Activated T-cell treated with anti-CD3 and anti-CD28 coated beads, Interleukin-2, amount 50 U/mL, for 72 hours (primary cell): Measurements from ENCODE around the gene DLGAP1. TPM values are rescaled to one million over a fixed set of nuclear protein-coding genes. Genes with fewer than 3 reads are reported as not detected.

Experiments
- ATAC-seq, 2 donors: fragments of 150-1000 bp; cut with Tn5 transposase; replicated peaks in 1 of 2; 2 replicates each; pipeline ENCODE4 v1.10.0; 2021; ENCODE audit warnings: moderate library complexity in 2 of 2, mild to moderate bottlenecking in 1 of 2
- DNase-seq, 2 donors: peaks; one replicate each; pipeline ENCODE4 v3.0.0; 2021 to 2022; ENCODE audit warnings: mixed read lengths in 1 of 2
- H3K27ac Mint-ChIP-seq: one replicate; pipeline ENCODE4 v1.8.0; 2022; ENCODE audit warnings: mild to moderate bottlenecking, moderate library complexity, mixed read lengths
- H3K27me3 Mint-ChIP-seq: one replicate; pipeline ENCODE4 v1.8.0; 2022; ENCODE audit warnings: low read depth, mixed read lengths
- H3K36me3 Mint-ChIP-seq, 2 donors: one replicate each; pipeline ENCODE4 v1.8.0; 2022; ENCODE audit warnings: mixed read lengths in 2 of 2, mild to moderate bottlenecking in 1 of 2; ENCODE audit not compliant: insufficient read depth in 2 of 2
- H3K4me1 Mint-ChIP-seq: one replicate; pipeline ENCODE4 v1.8.0; 2022; ENCODE audit warnings: low read depth, mixed read lengths
- H3K4me3 Mint-ChIP-seq, 2 donors: one replicate each; pipeline ENCODE4 v1.8.0; 2022; ENCODE audit warnings: mild to moderate bottlenecking in 2 of 2, mixed read lengths in 2 of 2, moderate library complexity in 2 of 2
- H3K9me3 Mint-ChIP-seq, 2 donors: one replicate each; pipeline ENCODE4 v1.8.0; 2022; ENCODE audit warnings: mixed read lengths in 2 of 2
- total RNA-seq, 2 donors: library from RNA; stranded (reverse); gene quantifications; one replicate each; pipeline ENCODE4 v1.2.3, GENCODE V29; 2022

DLGAP1 gene
- total RNA-seq, 2 donors from 2014 or later: 0.17 to 0.51 TPM

- no peak for ATAC-seq
- DNase-seq: no peak
- no peak overlapping the region for H3K27ac Mint-ChIP-seq
- no peaks in the 10 kb centered on the region for H3K4me1 Mint-ChIP-seq
- H3K36me3 Mint-ChIP-seq: peaks cover 4 to 5% of the 10 kb centered on the region in 2 donors
- no peak overlapping the region for H3K4me3 Mint-ChIP-seq
- H3K27me3 Mint-ChIP-seq: peaks cover under 1% of the 10 kb centered on the region
- H3K9me3 Mint-ChIP-seq: peaks cover 6 to 7% of the 10 kb centered on the region in 2 donors
Observed at GRCh38 chr18:3683483-3683882, 771.6 kb downstream of the DLGAP1 start.

DNA sequence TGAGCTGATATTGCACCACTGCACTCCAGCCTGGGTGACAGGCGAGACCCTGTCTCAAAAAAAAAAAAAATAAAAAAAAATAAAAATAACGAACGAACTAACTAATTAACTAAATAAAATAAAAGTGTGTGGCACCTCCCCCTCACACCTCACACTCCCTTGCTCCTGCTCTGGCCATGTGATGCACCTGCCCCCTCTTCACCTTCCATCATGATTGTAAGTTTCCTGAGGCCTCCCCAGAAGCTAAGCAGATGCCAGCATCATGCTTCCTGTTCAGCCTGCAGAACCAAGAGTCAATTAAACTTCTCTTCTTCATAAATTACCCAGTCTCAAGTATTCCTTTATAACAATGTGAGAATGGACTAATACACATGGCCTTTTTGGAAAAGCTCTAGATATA is 773.0 kb downstream of the DLGAP1 start:
- Mint-ChIP-seq H3K27me3 (peaks cover 11% of the 10 kb centered on the region), H3K4me1 (no peaks in the 10 kb centered on the region), H3K4me3 (no peak overlapping the region), H3K9me3 (peaks cover 6 to 7% of the 10 kb centered on the region in 2 donors), H3K36me3 (peaks cover 4 to 5% of the 10 kb centered on the region in 2 donors), H3K27ac (no peak overlapping the region)
- DNase-seq (no peak), ATAC-seq (no peak)

- H3K9me3 Mint-ChIP-seq: peaks cover 6 to 7% of the 10 kb centered on the region in 2 donors
- H3K4me1 Mint-ChIP-seq: no peaks in the 10 kb centered on the region
- no peak for DNase-seq
- H3K4me3 Mint-ChIP-seq: no peak overlapping the region
- peaks cover 4 to 5% of the 10 kb centered on the region in 2 donors for H3K36me3 Mint-ChIP-seq
- no peak for ATAC-seq
- H3K27me3 Mint-ChIP-seq: peaks cover 21% of the 10 kb centered on the region
- no peak overlapping the region for H3K27ac Mint-ChIP-seq
Observed at GRCh38 chr18:3679241-3679640, 775.9 kb downstream of the DLGAP1 start.

GRCh38 chr18:3675994-3676393 is 779.1 kb downstream of the DLGAP1 start:
- Mint-ChIP-seq H3K4me3 (no peak overlapping the region), H3K9me3 (peaks cover 0 to 2% of the 10 kb centered on the region in 2 donors), H3K27me3 (peaks cover 21% of the 10 kb centered on the region), H3K27ac (no peak overlapping the region), H3K4me1 (no peaks in the 10 kb centered on the region), H3K36me3 (no peaks in the 10 kb centered on the region)
- no peak for ATAC-seq
- no peak for DNase-seq

DNA sequence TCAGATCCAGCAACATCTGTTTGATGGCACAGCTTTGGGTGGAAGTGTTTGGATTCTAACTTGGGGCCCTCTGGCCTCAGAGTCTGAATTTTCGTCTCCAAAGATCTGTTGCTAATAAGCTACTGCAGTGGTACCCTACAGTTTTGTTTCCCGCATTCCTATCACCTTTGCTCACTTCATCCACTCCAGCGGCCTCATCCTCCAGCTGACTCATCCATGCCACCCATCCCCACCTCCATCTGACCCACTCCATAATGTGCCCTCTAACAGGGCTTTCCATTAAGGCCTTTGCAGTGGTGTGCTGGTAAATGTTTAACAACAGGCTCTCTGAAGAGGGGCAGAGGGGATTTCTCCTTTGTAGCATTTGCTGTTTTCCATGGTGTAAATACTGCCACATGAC is 779.7 kb downstream of the DLGAP1 start:
- Mint-ChIP-seq H3K27me3 (peaks cover 21% of the 10 kb centered on the region), H3K9me3 (no peaks in the 10 kb centered on the region), H3K27ac (no peak overlapping the region), H3K4me3 (no peak overlapping the region), H3K36me3 (no peaks in the 10 kb centered on the region), H3K4me1 (no peaks in the 10 kb centered on the region)
- ATAC-seq (no peak), DNase-seq (no peak)

DNA sequence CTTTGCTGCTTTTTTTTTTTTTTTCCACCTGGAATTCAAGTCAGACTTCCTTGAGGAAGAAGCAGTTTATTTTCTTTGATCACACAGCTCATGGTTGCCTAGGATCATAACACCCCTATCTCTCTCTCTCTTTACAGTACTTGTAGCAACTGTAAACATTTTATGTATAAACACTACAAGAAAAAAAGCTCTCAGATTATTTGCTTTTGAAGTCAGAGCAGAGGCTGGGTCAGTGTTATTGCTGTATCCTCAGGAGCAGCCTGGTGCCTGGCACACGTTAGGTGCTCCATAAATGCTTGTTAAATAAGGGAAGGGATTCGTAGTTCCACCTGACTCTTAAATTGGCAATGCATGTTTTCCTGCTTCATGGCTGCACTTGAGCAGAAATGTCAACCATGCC is 783.9 kb downstream of the DLGAP1 start:
- DNase-seq (no peak), ATAC-seq (no peak)
- H3K27me3 Mint-ChIP-seq: peaks cover under 1% of the 10 kb centered on the region
- H3K9me3 Mint-ChIP-seq: no peaks in the 10 kb centered on the region
- H3K4me1 Mint-ChIP-seq: peaks cover 1% of the 10 kb centered on the region
- no peak overlapping the region for H3K27ac Mint-ChIP-seq
- no peaks in the 10 kb centered on the region for H3K36me3 Mint-ChIP-seq
- H3K4me3 Mint-ChIP-seq: no peak overlapping the region

DNA sequence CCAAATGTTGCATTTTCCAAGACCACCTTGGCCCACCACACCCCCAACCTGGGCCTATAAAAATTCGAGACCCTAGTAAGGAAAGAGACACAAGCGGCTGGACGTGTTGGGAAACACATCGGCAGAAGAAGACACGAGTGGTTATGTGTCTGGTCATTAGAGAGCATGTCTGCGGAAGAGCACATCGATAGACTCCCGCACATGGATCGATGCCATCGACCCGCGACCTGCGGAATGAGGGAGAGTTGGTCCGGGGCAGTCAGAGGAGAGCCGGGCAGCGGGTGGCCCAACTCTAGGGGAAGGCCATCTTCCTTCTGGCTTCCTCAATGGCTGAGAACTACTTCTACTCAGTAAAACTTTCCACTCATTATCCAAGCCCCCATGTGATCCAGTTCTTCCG is 785.7 kb downstream of the DLGAP1 start:
- no peak for ATAC-seq
- Mint-ChIP-seq H3K9me3 (no peaks in the 10 kb centered on the region), H3K4me3 (no peak overlapping the region), H3K27ac (no peak overlapping the region), H3K4me1 (peaks cover 19% of the 10 kb centered on the region), H3K27me3 (no peaks in the 10 kb centered on the region), H3K36me3 (peaks cover under 1 to 2% of the 10 kb centered on the region in 2 donors)
- DNase-seq: no peak

DNA sequence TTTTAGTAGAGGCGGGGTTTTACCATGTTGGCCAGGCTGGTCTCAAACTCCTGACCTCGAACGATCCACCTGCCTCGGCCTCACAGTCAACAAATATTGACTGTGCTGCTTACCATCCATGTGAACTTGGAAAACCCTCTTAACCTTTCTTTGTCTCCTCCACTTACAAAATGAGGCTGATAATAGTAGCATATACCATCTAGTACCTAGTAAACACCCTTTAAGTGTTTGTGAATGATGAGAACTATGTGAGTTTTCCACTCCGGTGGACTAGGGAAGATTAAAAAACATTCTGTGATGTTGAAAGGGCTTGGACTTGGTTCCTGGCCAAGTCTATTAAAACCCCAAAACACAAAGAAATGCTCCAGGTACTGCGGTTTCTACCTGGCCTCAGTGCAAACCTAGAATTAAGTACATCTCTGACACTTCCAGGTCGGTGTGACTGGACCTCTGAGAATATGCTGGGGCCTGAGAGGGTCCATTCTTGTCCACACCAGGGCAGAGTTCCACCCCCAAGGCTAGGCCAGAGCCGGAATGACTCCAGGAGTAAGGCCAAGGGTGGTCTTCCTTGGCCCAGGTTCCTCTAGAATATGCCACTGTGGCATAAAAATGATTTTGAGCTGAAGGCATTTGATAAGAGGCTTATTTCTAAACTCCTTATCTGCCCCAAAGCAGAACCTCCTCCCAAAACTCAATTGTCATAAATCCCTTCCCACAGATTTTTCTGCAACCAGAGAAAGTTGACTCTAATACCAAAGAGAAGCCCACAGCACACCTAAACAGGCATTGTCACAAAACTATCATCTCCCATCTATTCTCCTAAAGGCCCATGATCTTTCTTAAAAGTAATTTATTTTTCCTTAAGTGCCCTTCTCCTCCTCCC is 787.6 kb downstream of the DLGAP1 start:
- H3K27ac Mint-ChIP-seq: peak overlapping the region; percentile 19
- no peak for ATAC-seq

DNA sequence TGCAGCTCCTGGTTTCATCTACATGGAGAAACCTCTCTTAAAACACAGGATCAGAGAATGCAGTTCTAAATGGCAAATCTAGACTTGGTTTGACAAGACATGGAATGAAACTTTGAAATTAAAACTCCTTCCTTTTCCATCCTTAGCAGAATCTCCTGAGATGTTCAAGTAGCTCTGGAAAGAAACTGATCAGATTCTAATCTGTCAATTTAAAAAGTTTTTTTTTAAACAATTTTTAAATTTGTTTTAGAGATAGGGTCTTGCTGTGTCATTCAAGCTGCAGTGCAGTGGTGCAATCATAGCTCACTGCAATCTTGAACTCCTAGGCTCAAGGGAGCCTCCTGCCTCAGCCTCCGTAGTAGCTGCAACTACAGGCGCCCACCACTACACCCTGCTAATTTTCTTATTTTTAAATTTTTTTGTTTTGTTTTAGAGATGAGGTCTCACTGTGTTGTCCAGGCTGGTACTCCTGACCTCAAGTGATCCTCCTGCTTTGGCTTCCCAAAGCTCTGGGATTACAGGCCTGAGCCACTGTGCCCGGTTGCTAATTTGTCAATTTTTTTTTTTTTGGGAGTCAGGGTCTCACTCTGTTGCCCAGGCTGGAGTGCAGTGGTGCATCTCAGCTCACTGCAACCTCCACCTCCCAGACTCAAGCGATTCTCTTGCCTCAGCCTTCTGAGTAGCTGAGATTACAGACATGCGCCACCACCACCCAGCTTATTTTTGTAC is 788.4 kb downstream of the DLGAP1 start:
- Mint-ChIP-seq H3K4me1 (peaks cover 29% of the 10 kb centered on the region), H3K27ac (no peak overlapping the region), H3K9me3 (peaks cover 0 to 2% of the 10 kb centered on the region in 2 donors), H3K27me3 (no peaks in the 10 kb centered on the region), H3K4me3 (no peak overlapping the region), H3K36me3 (peaks cover 7 to 10% of the 10 kb centered on the region in 2 donors)
- ATAC-seq (peak in 1 of 2 donors; percentile 13), DNase-seq (no peak)

More for the DNA sequence above, 787.6 kb downstream of the DLGAP1 start:
- DNase-seq: no peak
- peaks cover 4 to 8% of the 10 kb centered on the region in 2 donors for H3K36me3 Mint-ChIP-seq
- H3K27me3 Mint-ChIP-seq: no peaks in the 10 kb centered on the region
- peaks cover 0 to 2% of the 10 kb centered on the region in 2 donors for H3K9me3 Mint-ChIP-seq
- no peak overlapping the region for H3K4me3 Mint-ChIP-seq
- peaks cover 21% of the 10 kb centered on the region for H3K4me1 Mint-ChIP-seq

GRCh38 chr18:3665780-3666525 is 789.2 kb downstream of the DLGAP1 start:
- Mint-ChIP-seq H3K27ac (no peak overlapping the region), H3K36me3 (peaks cover 7 to 10% of the 10 kb centered on the region in 2 donors), H3K4me3 (peak overlapping the region; percentile 60 to 61), H3K4me1 (peaks cover 36% of the 10 kb centered on the region), H3K9me3 (peaks cover 0 to 2% of the 10 kb centered on the region in 2 donors), H3K27me3 (no peaks in the 10 kb centered on the region)
- ATAC-seq (peak; percentile 59 to 76), DNase-seq (peak; percentile 64 to 77)

DNA sequence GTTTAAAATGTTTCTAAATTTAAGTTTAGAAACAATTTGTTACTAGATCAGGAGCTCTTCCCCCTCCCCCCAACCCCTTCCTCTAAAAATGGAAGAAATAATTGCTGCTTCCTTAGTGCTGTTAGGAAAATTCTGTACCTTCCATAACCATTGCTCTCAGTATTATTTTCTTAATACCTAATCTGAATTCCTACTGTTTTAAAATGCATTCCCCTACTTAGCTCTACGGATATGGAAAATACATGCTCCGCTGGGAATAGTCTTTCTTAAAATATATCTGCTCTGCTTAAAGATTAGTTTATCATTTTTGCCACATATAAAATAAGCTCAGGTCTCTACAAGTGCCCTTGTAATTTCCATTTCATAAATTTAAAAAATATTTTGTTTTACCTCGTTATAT is 789.9 kb downstream of the DLGAP1 start:
- Mint-ChIP-seq H3K27me3 (no peaks in the 10 kb centered on the region), H3K27ac (no peak overlapping the region), H3K36me3 (peaks cover 7 to 10% of the 10 kb centered on the region in 2 donors), H3K4me1 (peaks cover 43% of the 10 kb centered on the region), H3K4me3 (no peak overlapping the region), H3K9me3 (peaks cover 0 to 2% of the 10 kb centered on the region in 2 donors)
- DNase-seq: no peak
- no peak for ATAC-seq

DNA sequence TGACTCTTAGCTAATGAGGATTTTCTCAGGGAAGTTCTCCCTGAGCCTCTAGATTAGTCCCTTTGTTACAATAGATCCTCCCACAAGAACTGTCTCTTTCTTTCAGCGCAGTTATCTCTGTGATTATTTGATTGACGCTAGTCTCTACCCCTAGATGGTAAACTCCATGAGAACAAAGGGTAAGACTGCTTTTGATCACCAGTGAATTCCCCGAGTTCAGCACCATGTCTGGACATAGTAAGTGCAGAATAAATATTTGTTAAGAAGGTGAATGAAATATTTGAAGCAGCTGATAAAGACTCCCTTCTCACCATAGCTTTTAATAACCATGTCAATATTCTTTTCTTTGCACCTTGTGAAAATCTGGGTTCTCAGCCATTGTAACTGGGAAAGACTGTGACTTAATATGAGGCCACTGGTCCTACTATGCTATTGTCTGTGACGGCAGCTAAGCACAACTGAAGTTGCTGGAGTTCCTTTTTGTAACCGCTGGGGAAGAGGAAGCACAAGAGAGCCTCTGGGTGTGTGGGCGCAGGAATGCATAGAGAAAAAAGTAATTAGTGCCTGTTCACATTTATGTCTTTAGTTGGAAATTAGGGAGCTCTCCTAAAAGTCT is 790.4 kb downstream of the DLGAP1 start:
- Mint-ChIP-seq H3K4me3 (no peak overlapping the region), H3K4me1 (peaks cover 44% of the 10 kb centered on the region), H3K27me3 (no peaks in the 10 kb centered on the region), H3K27ac (no peak overlapping the region), H3K36me3 (peaks cover 7 to 10% of the 10 kb centered on the region in 2 donors), H3K9me3 (peaks cover 0 to 2% of the 10 kb centered on the region in 2 donors)
- no peak for ATAC-seq
- no peak for DNase-seq
